ENCODE measurements around the gene FAHD1. TPM values are rescaled to one million over a fixed set of nuclear protein-coding genes. Genes with fewer than 3 reads are reported as not detected.
"Not testable (repeated sequence)": the region's sequence is repeated elsewhere in the genome, so short reads cannot be mapped to it uniquely, and the experiment has no call there.

Gene FAHD1
- total RNA-seq, 1 donor from 2014 or later, result 23.0 TPM

GRCh38 chr16:1794908-1795666, 31.9 kb upstream of the FAHD1 start:
- no peak overlapping the region for H3K4me3 ChIP-seq (ENCODE audit: low read length in 3 of 3)
- H3K27me3 ChIP-seq (ENCODE audit: control insufficient read depth in 3 of 3, insufficient read depth in 3 of 3, low read length in 3 of 3), result no peaks in the 10 kb centered on the region
- H3K9ac ChIP-seq (ENCODE audit: low read depth in 1 of 3, low read length in 3 of 3), result no peak overlapping the region
- peaks cover 0 to 9% (median 2%) of the 10 kb centered on the region in 3 donors for H3K36me3 ChIP-seq (ENCODE audit: control insufficient read depth in 3 of 3, insufficient read depth in 3 of 3, low read length in 3 of 3)
- H3K27ac ChIP-seq (ENCODE audit: low read depth, low read length), result no peak overlapping the region
- H3K4me1 ChIP-seq (ENCODE audit: control insufficient read depth in 3 of 3, insufficient read depth in 3 of 3, low read length in 3 of 3), result no peaks in the 10 kb centered on the region
- no peaks in the 10 kb centered on the region for H3K9me3 ChIP-seq (ENCODE audit: control insufficient read depth in 3 of 3, low read length in 3 of 3)

DNA sequence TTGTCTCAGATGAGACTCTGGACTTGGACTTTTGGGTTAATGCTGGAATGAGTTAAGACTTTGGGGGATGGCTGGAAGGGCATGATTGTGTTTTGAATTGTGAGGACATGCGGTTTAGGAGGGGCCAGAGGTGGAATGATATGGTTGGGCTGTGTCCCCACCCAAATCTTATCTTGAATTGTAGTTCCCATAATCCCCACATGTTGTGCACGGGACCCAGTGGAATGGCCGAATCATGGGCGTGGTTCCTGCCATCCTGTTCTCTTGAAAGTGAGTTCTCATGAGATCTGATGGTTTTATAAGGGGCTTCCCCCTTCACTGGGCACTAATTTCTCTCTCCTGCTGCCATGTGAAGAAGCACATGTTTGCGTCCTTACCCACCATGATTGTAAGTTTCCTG, 27.7 kb upstream of the FAHD1 start:
- H3K4me1 ChIP-seq (ENCODE audit: control insufficient read depth in 3 of 3, insufficient read depth in 3 of 3, low read length in 3 of 3); H3K27ac ChIP-seq (ENCODE audit: low read depth, low read length); H3K9ac ChIP-seq (ENCODE audit: low read depth in 1 of 3, low read length in 3 of 3); H3K36me3 ChIP-seq (ENCODE audit: control insufficient read depth in 3 of 3, insufficient read depth in 3 of 3, low read length in 3 of 3); H3K4me3 ChIP-seq (ENCODE audit: low read length in 3 of 3); H3K27me3 ChIP-seq (ENCODE audit: control insufficient read depth in 3 of 3, insufficient read depth in 3 of 3, low read length in 3 of 3); H3K9me3 ChIP-seq (ENCODE audit: control insufficient read depth in 3 of 3, low read length in 3 of 3): not testable (repeated sequence)

- no peaks in the 10 kb centered on the region for H3K4me1 ChIP-seq (ENCODE audit: control insufficient read depth in 3 of 3, insufficient read depth in 3 of 3, low read length in 3 of 3)
- H3K4me3 ChIP-seq (ENCODE audit: low read length in 3 of 3), result no peak overlapping the region
- H3K9me3 ChIP-seq (ENCODE audit: control insufficient read depth in 3 of 3, low read length in 3 of 3), result no peaks in the 10 kb centered on the region
- no peak overlapping the region for H3K9ac ChIP-seq (ENCODE audit: low read depth in 1 of 3, low read length in 3 of 3)
- H3K27ac ChIP-seq (ENCODE audit: low read depth, low read length), result no peak overlapping the region
- no peaks in the 10 kb centered on the region for H3K27me3 ChIP-seq (ENCODE audit: control insufficient read depth in 3 of 3, insufficient read depth in 3 of 3, low read length in 3 of 3)
- H3K36me3 ChIP-seq (ENCODE audit: control insufficient read depth in 3 of 3, insufficient read depth in 3 of 3, low read length in 3 of 3), result peaks cover 3 to 6% (median 4%) of the 10 kb centered on the region in 3 donors
Measured at GRCh38 chr16:1800701-1801100, 26.3 kb upstream of the FAHD1 start.

GRCh38 chr16:1807626-1808025, 19.4 kb upstream of the FAHD1 start:
- Histone ChIP-seq H3K9ac (ENCODE audit: low read depth in 1 of 3, low read length in 3 of 3) (no peak overlapping the region), H3K27ac (ENCODE audit: low read depth, low read length) (no peak overlapping the region), H3K4me1 (ENCODE audit: control insufficient read depth in 3 of 3, insufficient read depth in 3 of 3, low read length in 3 of 3) (no peaks in the 10 kb centered on the region), H3K27me3 (ENCODE audit: control insufficient read depth in 3 of 3, insufficient read depth in 3 of 3, low read length in 3 of 3) (no peaks in the 10 kb centered on the region), H3K4me3 (ENCODE audit: low read length in 3 of 3) (no peak overlapping the region), H3K36me3 (ENCODE audit: control insufficient read depth in 3 of 3, insufficient read depth in 3 of 3, low read length in 3 of 3) (peaks cover 29 to 33% (median 30%) of the 10 kb centered on the region in 3 donors), H3K9me3 (ENCODE audit: control insufficient read depth in 3 of 3, low read length in 3 of 3) (no peaks in the 10 kb centered on the region)

GRCh38 chr16:1808691-1809090, 18.3 kb upstream of the FAHD1 start:
- no peak overlapping the region for H3K27ac ChIP-seq (ENCODE audit: low read depth, low read length)
- H3K9ac ChIP-seq (ENCODE audit: low read depth in 1 of 3, low read length in 3 of 3), result no peak overlapping the region
- H3K4me3 ChIP-seq (ENCODE audit: low read length in 3 of 3), result no peak overlapping the region
- H3K36me3 ChIP-seq (ENCODE audit: control insufficient read depth in 3 of 3, insufficient read depth in 3 of 3, low read length in 3 of 3), result peaks cover 33% of the 10 kb centered on the region in 3 donors
- H3K9me3 ChIP-seq (ENCODE audit: control insufficient read depth in 3 of 3, low read length in 3 of 3), result no peaks in the 10 kb centered on the region
- no peaks in the 10 kb centered on the region for H3K27me3 ChIP-seq (ENCODE audit: control insufficient read depth in 3 of 3, insufficient read depth in 3 of 3, low read length in 3 of 3)
- H3K4me1 ChIP-seq (ENCODE audit: control insufficient read depth in 3 of 3, insufficient read depth in 3 of 3, low read length in 3 of 3), result no peaks in the 10 kb centered on the region

- no peaks in the 10 kb centered on the region for H3K27me3 ChIP-seq (ENCODE audit: control insufficient read depth in 3 of 3, insufficient read depth in 3 of 3, low read length in 3 of 3)
- no peak overlapping the region for H3K27ac ChIP-seq (ENCODE audit: low read depth, low read length)
- H3K9me3 ChIP-seq (ENCODE audit: control insufficient read depth in 3 of 3, low read length in 3 of 3), result no peaks in the 10 kb centered on the region
- H3K4me3 ChIP-seq (ENCODE audit: low read length in 3 of 3), result no peak overlapping the region
- peaks cover 32 to 36% (median 33%) of the 10 kb centered on the region in 3 donors for H3K36me3 ChIP-seq (ENCODE audit: control insufficient read depth in 3 of 3, insufficient read depth in 3 of 3, low read length in 3 of 3)
- no peaks in the 10 kb centered on the region for H3K4me1 ChIP-seq (ENCODE audit: control insufficient read depth in 3 of 3, insufficient read depth in 3 of 3, low read length in 3 of 3)
- H3K9ac ChIP-seq (ENCODE audit: low read depth in 1 of 3, low read length in 3 of 3), result no peak overlapping the region
Measured at GRCh38 chr16:1809281-1809801, 17.7 kb upstream of the FAHD1 start.

- Histone ChIP-seq H3K9ac (ENCODE audit: low read depth in 1 of 3, low read length in 3 of 3) (no peak overlapping the region), H3K36me3 (ENCODE audit: control insufficient read depth in 3 of 3, insufficient read depth in 3 of 3, low read length in 3 of 3) (peaks cover 34 to 36% (median 36%) of the 10 kb centered on the region in 3 donors), H3K9me3 (ENCODE audit: control insufficient read depth in 3 of 3, low read length in 3 of 3) (no peaks in the 10 kb centered on the region)
Measured at GRCh38 chr16:1810106-1810505, 16.9 kb upstream of the FAHD1 start.

DNA sequence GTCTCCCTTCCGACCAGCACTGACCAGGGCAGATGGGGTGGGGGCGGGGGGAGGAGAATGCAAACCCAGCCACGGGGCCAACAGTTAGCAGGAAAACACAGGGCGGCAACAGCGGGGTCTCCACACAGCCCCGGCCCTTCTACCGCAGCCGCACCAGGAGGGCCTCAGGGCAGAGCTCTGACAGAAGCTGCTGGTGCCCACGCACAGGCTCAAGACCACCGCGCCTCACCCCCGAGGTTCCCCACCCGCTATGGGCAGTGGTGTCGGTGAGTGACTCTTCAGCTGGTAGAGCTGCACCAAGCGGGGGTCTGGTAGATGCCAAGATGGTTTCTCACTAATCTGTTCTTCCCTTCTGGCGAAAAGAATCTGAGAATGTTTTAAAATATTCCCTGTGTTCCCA, 16.5 kb upstream of the FAHD1 start:
- peaks cover 35 to 38% (median 35%) of the 10 kb centered on the region in 3 donors for H3K36me3 ChIP-seq (ENCODE audit: control insufficient read depth in 3 of 3, insufficient read depth in 3 of 3, low read length in 3 of 3)
- no peaks in the 10 kb centered on the region for H3K9me3 ChIP-seq (ENCODE audit: control insufficient read depth in 3 of 3, low read length in 3 of 3)
- no peaks in the 10 kb centered on the region for H3K4me1 ChIP-seq (ENCODE audit: control insufficient read depth in 3 of 3, insufficient read depth in 3 of 3, low read length in 3 of 3)
- H3K27ac ChIP-seq (ENCODE audit: low read depth, low read length), result no peak overlapping the region
- H3K4me3 ChIP-seq (ENCODE audit: low read length in 3 of 3), result no peak overlapping the region
- H3K9ac ChIP-seq (ENCODE audit: low read depth in 1 of 3, low read length in 3 of 3), result no peak overlapping the region
- H3K27me3 ChIP-seq (ENCODE audit: control insufficient read depth in 3 of 3, insufficient read depth in 3 of 3, low read length in 3 of 3), result no peaks in the 10 kb centered on the region

More at GRCh38 chr16:1810106-1810505, 16.9 kb upstream of the FAHD1 start:
- Histone ChIP-seq H3K4me1 (ENCODE audit: control insufficient read depth in 3 of 3, insufficient read depth in 3 of 3, low read length in 3 of 3) (no peaks in the 10 kb centered on the region), H3K4me3 (ENCODE audit: low read length in 3 of 3) (no peak overlapping the region), H3K27ac (ENCODE audit: low read depth, low read length) (no peak overlapping the region), H3K27me3 (ENCODE audit: control insufficient read depth in 3 of 3, insufficient read depth in 3 of 3, low read length in 3 of 3) (no peaks in the 10 kb centered on the region)

GRCh38 chr16:1812732-1813163, 14.3 kb upstream of the FAHD1 start:
- Histone ChIP-seq H3K9me3 (ENCODE audit: control insufficient read depth in 3 of 3, low read length in 3 of 3) (no peaks in the 10 kb centered on the region), H3K27me3 (ENCODE audit: control insufficient read depth in 3 of 3, insufficient read depth in 3 of 3, low read length in 3 of 3) (no peaks in the 10 kb centered on the region), H3K4me1 (ENCODE audit: control insufficient read depth in 3 of 3, insufficient read depth in 3 of 3, low read length in 3 of 3) (no peaks in the 10 kb centered on the region), H3K27ac (ENCODE audit: low read depth, low read length) (no peak overlapping the region), H3K36me3 (ENCODE audit: control insufficient read depth in 3 of 3, insufficient read depth in 3 of 3, low read length in 3 of 3) (peaks cover 39 to 47% (median 44%) of the 10 kb centered on the region in 3 donors), H3K9ac (ENCODE audit: low read depth in 1 of 3, low read length in 3 of 3) (no peak overlapping the region), H3K4me3 (ENCODE audit: low read length in 3 of 3) (no peak overlapping the region)

DNA sequence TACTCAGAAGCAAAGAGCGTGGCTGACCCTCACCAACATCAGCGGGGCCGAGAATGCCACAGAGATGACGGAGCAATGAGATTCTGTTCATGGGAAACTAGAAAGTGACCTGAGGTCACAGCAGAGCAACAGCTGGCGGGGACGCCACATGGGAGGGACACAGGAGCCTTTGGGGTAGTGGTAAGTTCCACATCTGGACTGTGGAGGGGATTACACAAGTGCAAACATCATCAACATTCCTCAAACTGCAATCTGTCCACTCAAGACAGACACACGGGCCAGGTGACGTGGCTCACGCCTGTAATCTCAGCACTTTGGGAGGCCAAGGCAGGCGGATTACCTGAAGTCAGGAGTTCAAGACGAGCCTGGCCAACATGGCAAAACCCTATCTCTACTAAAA, 11.5 kb upstream of the FAHD1 start:
- Histone ChIP-seq H3K27ac (ENCODE audit: low read depth, low read length) (no peak overlapping the region), H3K27me3 (ENCODE audit: control insufficient read depth in 3 of 3, insufficient read depth in 3 of 3, low read length in 3 of 3) (no peaks in the 10 kb centered on the region), H3K4me3 (ENCODE audit: low read length in 3 of 3) (no peak overlapping the region), H3K9me3 (ENCODE audit: control insufficient read depth in 3 of 3, low read length in 3 of 3) (no peaks in the 10 kb centered on the region), H3K36me3 (ENCODE audit: control insufficient read depth in 3 of 3, insufficient read depth in 3 of 3, low read length in 3 of 3) (peaks cover 28 to 40% (median 38%) of the 10 kb centered on the region in 3 donors), H3K9ac (ENCODE audit: low read depth in 1 of 3, low read length in 3 of 3) (no peak overlapping the region), H3K4me1 (ENCODE audit: control insufficient read depth in 3 of 3, insufficient read depth in 3 of 3, low read length in 3 of 3) (no peaks in the 10 kb centered on the region)
